PC-3 (cell line): ENCODE data around the gene DUSP12. TPM values are rescaled to one million over a fixed set of nuclear protein-coding genes. Genes with fewer than 3 reads are reported as not detected.

Source experiments
- ATAC-seq: fragments of 200-7000 bp; cut with Tn5 transposase; 2 replicates; pipeline ENCODE4 v1.9.1; 2020; ENCODE audit warnings: mild to moderate bottlenecking, moderate library complexity
- BruUV-seq: library from RNA; stranded (reverse); fragments of 400-500 nt; replicated peaks from 2 replicates; lab custom pipeline; 2021; lab: Mats Ljungman, UMichigan
- CTCF ChIA-PET: fragments of 300-600 bp; sonication (Branson Sonifier 250); formaldehyde crosslinking; loops from one replicate; lab custom pipeline; 2022; ENCODE audit warnings: antibody characterized with exemption; lab: Charles Lee
- POLR2A ChIA-PET: fragments of 300-600 bp; sonication (Branson Sonifier 250); formaldehyde crosslinking; loops from one replicate; lab custom pipeline; 2022; ENCODE audit warnings: antibody characterized with exemption; ENCODE audit not compliant: unreplicated experiment; lab: Charles Lee
- DNase-seq: peaks from one replicate; pipeline ENCODE4 v3.0.0-alpha.2; 2015
- H2AFZ ChIP-seq: fragments of 300-600 bp; sonication (generic); 2 replicates; pipeline ENCODE4 v1.6.0; 2016; ENCODE audit warnings: antibody characterized with exemption, low read length
- H3F3A ChIP-seq: fragments of 300-600 bp; sonication (generic); one replicate; pipeline ENCODE4 v1.6.0; 2017; ENCODE audit warnings: antibody characterized with exemption, low read length, control low read depth, mild to moderate bottlenecking; ENCODE audit not compliant: unreplicated experiment
- H3K27ac ChIP-seq: fragments of 300-600 bp; sonication (generic); 2 replicates; pipeline ENCODE4 v1.5.1; 2016; ENCODE audit warnings: mild to moderate bottlenecking, low read length
- H3K27me3 ChIP-seq: fragments of 300-600 bp; sonication (generic); 2 replicates; pipeline ENCODE4 v1.6.1; 2016; ENCODE audit warnings: low read length, mixed read lengths
- H3K36me3 ChIP-seq: fragments of 300-600 bp; sonication (generic); 2 replicates; pipeline ENCODE4 v1.6.1; 2016; ENCODE audit warnings: low read depth, mixed run types, low read length, mixed read lengths
- H3K4me1 ChIP-seq: fragments of 300-600 bp; sonication (generic); 2 replicates; pipeline ENCODE4 v1.5.1; 2016; ENCODE audit warnings: low read length; ENCODE audit not compliant: insufficient read depth
- H3K4me2 ChIP-seq: fragments of 300-600 bp; sonication (generic); 2 replicates; pipeline ENCODE4 v1.6.0; 2016; ENCODE audit warnings: low read length
- H3K4me3 ChIP-seq: fragments of 300-600 bp; sonication (generic); 2 replicates; pipeline ENCODE4 v1.5.1; 2016; ENCODE audit warnings: mild to moderate bottlenecking, low read length, mixed read lengths
- H3K79me2 ChIP-seq: fragments of 300-600 bp; sonication (generic); 2 replicates; pipeline ENCODE4 v1.6.1; 2017; ENCODE audit warnings: low read length, mixed read lengths
- H3K9ac ChIP-seq: fragments of 300-600 bp; sonication (generic); 2 replicates; pipeline ENCODE4 v1.6.0; 2016; ENCODE audit warnings: mild to moderate bottlenecking, low read length
- H3K9me2 ChIP-seq: fragments of 300-600 bp; sonication (generic); replicated peaks from 2 replicates; pipeline ENCODE4 v1.6.1; 2016; ENCODE audit warnings: mixed run types, low read length, mixed read lengths
- H3K9me3 ChIP-seq: fragments of 300-600 bp; sonication (generic); 2 replicates; pipeline ENCODE4 v1.6.1; 2016; ENCODE audit warnings: low read length, mixed read lengths
- H4K20me1 ChIP-seq: fragments of 300-600 bp; sonication (generic); 2 replicates; pipeline ENCODE4 v1.6.1; 2016; ENCODE audit warnings: low read length, mixed read lengths
- CTCF ChIP-seq: fragments of 300-600 bp; sonication (generic); conservative IDR thresholded peaks from 2 replicates; pipeline ENCODE4 v1.5.1; 2017; ENCODE audit warnings: antibody characterized with exemption, low read depth, mild to moderate bottlenecking, low read length
- EZH2 ChIP-seq: fragments of 300-600 bp; sonication (generic); IDR thresholded peaks from one replicate; pipeline ENCODE4 v1.6.1; 2017; ENCODE audit warnings: antibody characterized with exemption, mild to moderate bottlenecking, low read length; ENCODE audit not compliant: unreplicated experiment
- EZH2phosphoT487 ChIP-seq: fragments of 300-600 bp; sonication (generic); IDR thresholded peaks from 2 replicates; pipeline ENCODE4 v1.6.1; 2018; ENCODE audit warnings: mild to moderate bottlenecking, antibody characterized with exemption, low read length, borderline replicate concordance
- intact Hi-C: fragments of 100-400 bp; cut with micrococcal nuclease; formaldehyde crosslinking; loops from 2 replicates; pipeline ENCODE4 v1.9.0; 2023
- total RNA-seq: library from RNA; depleted of rRNA; stranded (reverse); fragments of >200 nt; gene quantifications from 2 replicates; pipeline ENCODE4 v1.2.3, GENCODE V29; 2014

Gene DUSP12
- total RNA-seq, 1 experiment from 2014 or later: 82.2 TPM

- no TSS peak for BruUV-seq
- CTCF ChIA-PET: no interaction called here
Measured at GRCh38 chr1:161730050-161730564, 19.5 kb upstream of the DUSP12 start.

GRCh38 chr1:161731241-161731640 lies 18.3 kb upstream of the DUSP12 start:
- Histone ChIP-seq H3F3A (peaks cover 9% of the 10 kb centered on the region), H3K9ac (0 out of 2 replicates have a peak overlapping the region, but pooled peaks have one; percentile 35), H4K20me1 (no peaks in the 10 kb centered on the region), H3K4me2 (peak overlapping the region; percentile 51), H3K4me3 (no peak overlapping the region), H3K36me3 (no peaks in the 10 kb centered on the region), H3K9me2 (no peaks in the 10 kb centered on the region), H3K27me3 (no peaks in the 10 kb centered on the region), H3K9me3 (no peaks in the 10 kb centered on the region), H3K27ac (peak overlapping the region; percentile 89; the same call in 1 of the 2 replicates), H3K79me2 (peaks cover 23% of the 10 kb centered on the region), H2AFZ (no peak overlapping the region), H3K4me1 (peaks cover 82% of the 10 kb centered on the region)
- ChIA-PET CTCF (no interaction called here), POLR2A (no interaction called here)
- BruUV-seq: no TSS peak
- TF ChIP-seq EZH2phosphoT487 (no peak), CTCF (no peak), EZH2 (no peak)
- intact Hi-C loops: no loop called here
- no peak for DNase-seq
- no peak for ATAC-seq

More at GRCh38 chr1:161730050-161730564, 19.5 kb upstream of the DUSP12 start:
- H3K27me3 ChIP-seq: no peaks in the 10 kb centered on the region
- peak overlapping the region; percentile 89 for H3K27ac ChIP-seq
- H3F3A ChIP-seq: peaks cover 9% of the 10 kb centered on the region
- DNase-seq (peak; percentile 87), ATAC-seq (peak; percentile 5; the same call in 1 of the 2 replicates)
- H3K9me3 ChIP-seq: no peaks in the 10 kb centered on the region
- intact Hi-C loops: no loop called here
- POLR2A ChIA-PET: no interaction called here
- TF ChIP-seq EZH2 (no peak), CTCF (no peak), EZH2phosphoT487 (no peak)
- H3K79me2 ChIP-seq: peaks cover 26% of the 10 kb centered on the region
- H3K9me2 ChIP-seq: no peaks in the 10 kb centered on the region
- H3K36me3 ChIP-seq: no peaks in the 10 kb centered on the region
- H2AFZ ChIP-seq: peak overlapping the region; percentile 35; the same call in 1 of the 2 replicates
- H3K4me1 ChIP-seq: peaks cover 81% of the 10 kb centered on the region
- H3K9ac ChIP-seq: peak overlapping the region; percentile 30; the same call in 1 of the 2 replicates
- peak overlapping the region; percentile 51 for H3K4me2 ChIP-seq
- no peaks in the 10 kb centered on the region for H4K20me1 ChIP-seq
- no peak overlapping the region for H3K4me3 ChIP-seq

GRCh38 chr1:161731981-161732718 lies 17.4 kb upstream of the DUSP12 start:
- TF ChIP-seq EZH2phosphoT487 (no peak), EZH2 (no peak), CTCF (no peak)
- Histone ChIP-seq H3K36me3 (no peaks in the 10 kb centered on the region), H2AFZ (no peak overlapping the region), H4K20me1 (no peaks in the 10 kb centered on the region), H3K9me2 (no peaks in the 10 kb centered on the region), H3K27me3 (no peaks in the 10 kb centered on the region), H3K9ac (no peak overlapping the region), H3K27ac (peak overlapping the region; percentile 76), H3K4me1 (peaks cover 89% of the 10 kb centered on the region), H3K9me3 (no peaks in the 10 kb centered on the region), H3K4me2 (peak overlapping the region; percentile 43), H3K79me2 (peaks cover 18% of the 10 kb centered on the region), H3K4me3 (no peak overlapping the region), H3F3A (peaks cover 9% of the 10 kb centered on the region)
- POLR2A ChIA-PET: no interaction called here
- intact Hi-C loops: no loop called here
- ATAC-seq (no peak), DNase-seq (no peak)
- CTCF ChIA-PET: interaction anchor here (0.6 kb wide), 1 partner anchor 9 kb away, joined by 6 read pairs; no protein-coding TSS in a partner anchor
- BruUV-seq: no TSS peak
